Esophagus mucosa (tissue), 1 donor: ENCODE results near the gene NRL. TPM values are rescaled to one million over a fixed set of nuclear protein-coding genes. Genes with fewer than 3 reads are reported as not detected.

Source experiments
- ATAC-seq: fragments of 200-7000 bp; cut with Tn5 transposase; one replicate; pipeline ENCODE4 v1.9.1; 2020
- total RNA-seq: library from RNA; stranded (reverse); gene quantifications from one replicate; pipeline ENCODE4 v1.2.4, GENCODE V29; 2023
- donor health status: DM: yes; HTN: yes; CAD: no.

NRL gene
- total RNA-seq, 1 donor from 2014 or later, result 1.1 TPM

DNA sequence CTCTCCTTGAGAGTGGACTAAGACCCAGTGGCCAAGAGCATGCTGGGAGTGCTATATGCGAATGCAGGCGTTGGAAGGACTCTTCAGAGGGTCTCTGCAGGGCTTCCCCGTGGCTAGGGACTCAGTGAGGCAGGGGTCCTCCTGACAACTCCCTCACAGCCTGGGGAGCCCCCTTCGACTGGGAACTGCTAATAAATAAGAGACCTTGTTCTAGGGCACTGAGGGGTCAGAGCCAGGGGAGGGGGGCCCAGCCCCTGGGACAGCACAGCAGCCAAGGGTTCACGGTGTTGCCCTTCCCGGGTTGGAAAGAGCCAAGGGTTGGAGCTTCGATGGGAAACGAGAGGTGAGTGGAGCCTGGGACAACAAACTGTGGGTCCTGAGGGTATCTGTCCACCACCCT is 49.3 kb downstream of the NRL start:
- no peak for ATAC-seq

DNA sequence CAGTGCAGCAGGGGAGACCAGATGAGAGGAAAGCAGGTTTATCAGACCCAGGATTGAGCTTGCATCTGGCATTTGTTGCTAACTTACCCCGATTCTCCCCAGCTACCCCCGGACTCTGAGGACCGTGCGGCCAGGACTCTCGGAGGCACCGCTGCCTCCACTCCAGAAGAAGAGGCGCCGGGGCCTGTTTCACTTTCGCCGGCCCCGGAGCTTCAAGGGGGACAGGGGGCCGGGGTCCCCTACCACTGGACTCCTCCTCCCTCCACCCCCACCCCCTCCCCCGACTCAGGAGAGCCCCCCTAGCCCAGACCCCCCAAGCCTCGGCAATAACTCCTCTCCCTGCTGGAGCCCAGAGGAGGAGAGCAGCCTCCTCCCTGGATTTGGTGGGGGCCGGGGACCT is 49.9 kb downstream of the NRL start:
- ATAC-seq, result no peak

DNA sequence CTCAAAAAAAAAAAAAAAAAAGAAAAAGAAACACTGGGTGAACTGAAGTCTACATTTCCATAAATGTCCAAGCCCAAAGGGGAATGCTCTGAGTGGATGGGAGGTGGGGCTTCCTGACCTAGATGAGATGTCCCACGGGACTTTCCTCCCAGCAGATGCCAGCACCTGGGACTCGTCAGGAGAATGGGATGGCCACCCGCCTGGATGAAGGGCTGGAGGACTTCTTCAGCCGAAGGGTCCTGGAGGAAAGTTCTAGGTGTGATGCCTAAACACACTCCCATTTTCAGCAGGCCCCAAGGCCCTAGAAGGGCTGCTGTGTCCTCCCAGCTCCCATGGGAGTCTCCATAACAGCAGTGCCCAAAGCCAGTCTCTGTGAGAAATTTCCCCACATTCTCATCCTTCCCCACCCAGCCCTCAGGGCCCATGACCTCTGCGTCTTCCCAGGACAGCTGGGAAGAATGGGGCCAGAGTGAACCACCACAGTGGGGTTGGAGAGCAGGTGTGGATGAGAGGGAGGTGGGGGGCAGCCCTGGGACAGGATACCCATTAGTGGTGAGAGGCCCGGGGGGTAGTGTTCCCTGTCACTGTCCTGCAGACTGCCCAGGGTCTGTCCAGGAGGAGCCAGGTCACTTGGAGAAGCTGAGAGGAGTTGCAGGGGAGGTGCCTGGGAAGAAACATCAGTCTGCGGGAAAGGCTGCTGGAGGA is 50.5 kb downstream of the NRL start:
- ATAC-seq, result no peak

DNA sequence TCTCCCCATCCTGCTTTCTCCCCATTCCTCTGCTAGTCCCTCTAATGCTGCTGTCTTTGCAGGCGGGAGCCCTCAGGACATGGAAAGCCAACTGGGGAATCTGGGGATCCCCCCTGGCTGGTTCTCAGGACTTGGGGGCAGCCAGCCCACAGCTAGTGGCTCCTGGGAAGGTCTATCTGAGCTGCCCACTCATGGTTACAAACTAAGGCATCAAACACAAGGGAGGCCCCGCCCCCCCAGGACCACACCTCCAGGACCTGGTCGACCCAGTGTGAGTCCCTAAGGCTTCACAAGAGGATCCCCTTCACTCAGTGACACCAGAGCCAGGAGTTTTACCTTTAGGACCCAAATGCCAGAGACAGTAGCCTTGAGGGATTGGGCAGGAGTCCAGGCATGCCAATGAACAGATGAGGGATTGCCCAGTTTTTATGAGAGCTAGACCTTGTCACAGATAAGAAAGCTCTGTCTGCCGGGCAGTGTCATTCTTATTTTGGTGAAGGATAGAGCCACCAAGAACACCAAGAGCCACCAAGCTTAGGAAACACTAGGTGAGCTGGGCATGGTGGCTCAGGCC is 51.4 kb downstream of the NRL start:
- ATAC-seq, result no peak

DNA sequence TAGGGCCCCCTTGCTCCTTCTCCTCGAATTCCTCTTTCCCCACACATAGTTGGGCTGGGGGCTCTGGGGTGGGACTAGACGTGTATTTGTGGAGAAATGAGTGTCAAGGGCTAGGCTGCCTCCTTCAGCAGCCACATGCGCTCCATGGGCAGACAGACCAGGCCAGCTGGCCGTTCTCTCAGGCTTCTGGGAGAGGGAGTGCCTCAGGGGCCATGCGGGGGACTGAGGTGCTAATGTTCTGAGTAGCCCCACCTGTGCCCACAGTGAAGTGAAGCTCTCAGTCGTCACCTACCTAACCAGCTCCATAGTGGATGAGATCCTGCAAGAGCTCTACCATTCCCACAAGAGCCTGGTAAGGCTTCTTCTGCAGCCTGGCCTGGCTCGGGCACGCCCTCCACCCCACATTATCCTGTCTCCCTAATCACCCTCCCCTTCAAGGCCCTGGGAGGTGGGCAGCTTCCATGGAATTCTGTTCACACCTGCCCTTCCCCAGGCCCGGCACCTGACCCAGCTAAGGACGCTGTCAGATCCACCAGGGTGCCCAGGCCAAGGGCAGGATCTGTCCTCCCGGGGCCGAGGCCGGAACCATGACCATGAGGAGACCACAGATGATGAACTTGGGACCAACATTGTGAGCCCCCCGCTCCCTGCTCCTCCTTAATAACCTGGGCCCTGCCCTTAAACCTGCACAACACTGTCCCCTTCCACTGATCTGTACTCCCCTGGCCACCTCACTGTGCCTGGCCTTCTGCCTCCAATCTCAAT is 52.4 kb downstream of the NRL start:
- no peak for ATAC-seq

- no peak for ATAC-seq
These were observed 53.5 kb downstream of the NRL start for GRCh38 chr14:24060984-24061913.

- no peak for ATAC-seq
These were observed 54.3 kb downstream of the NRL start for GRCh38 chr14:24060443-24060842.

GRCh38 chr14:24059841-24060388 is 54.8 kb downstream of the NRL start:
- ATAC-seq, result no peak

GRCh38 chr14:24058951-24059475 is 55.7 kb downstream of the NRL start:
- ATAC-seq, result no peak

- peak; percentile 66 for ATAC-seq
These were observed 56.3 kb downstream of the NRL start for GRCh38 chr14:24058260-24058950.

DNA sequence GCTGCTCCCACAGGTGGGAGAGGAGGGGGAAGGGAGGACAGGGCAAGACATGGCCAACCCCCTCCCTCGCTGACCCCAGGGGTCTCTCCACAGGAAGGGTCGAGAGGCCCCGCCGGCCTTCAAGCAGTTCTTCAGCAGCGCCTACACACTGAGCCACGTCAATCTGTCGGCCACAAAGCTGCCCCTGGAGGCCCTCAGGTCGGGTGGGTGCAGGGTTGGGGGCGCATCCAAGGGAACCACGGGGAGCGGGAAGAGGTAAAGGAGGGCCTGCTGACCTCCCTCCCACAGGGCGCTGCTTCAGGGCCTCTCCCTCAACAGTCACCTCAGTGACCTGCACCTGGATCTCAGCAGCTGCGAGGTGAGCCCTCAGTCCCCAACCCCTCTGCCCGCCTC is 56.9 kb downstream of the NRL start:
- no peak for ATAC-seq

DNA sequence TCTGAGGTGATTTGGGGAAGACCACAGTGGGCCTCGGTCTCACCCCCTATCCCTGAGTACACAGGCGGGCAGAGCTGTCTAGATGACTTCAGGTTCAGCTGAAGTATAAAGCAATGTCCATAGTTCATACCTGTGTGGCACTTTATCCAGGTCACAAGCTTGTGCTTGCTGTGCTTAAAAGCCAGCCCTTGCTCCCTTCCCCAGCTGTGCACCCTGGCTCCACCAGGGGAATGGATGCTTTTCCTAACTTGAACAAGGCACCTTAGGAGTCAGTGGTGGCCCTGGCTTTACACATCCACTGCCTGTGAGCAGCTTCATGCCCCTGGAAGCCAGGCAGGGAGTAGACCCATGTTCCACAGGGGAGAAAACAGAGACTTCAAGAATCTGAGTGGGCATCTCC is 57.5 kb downstream of the NRL start:
- no peak for ATAC-seq

DNA sequence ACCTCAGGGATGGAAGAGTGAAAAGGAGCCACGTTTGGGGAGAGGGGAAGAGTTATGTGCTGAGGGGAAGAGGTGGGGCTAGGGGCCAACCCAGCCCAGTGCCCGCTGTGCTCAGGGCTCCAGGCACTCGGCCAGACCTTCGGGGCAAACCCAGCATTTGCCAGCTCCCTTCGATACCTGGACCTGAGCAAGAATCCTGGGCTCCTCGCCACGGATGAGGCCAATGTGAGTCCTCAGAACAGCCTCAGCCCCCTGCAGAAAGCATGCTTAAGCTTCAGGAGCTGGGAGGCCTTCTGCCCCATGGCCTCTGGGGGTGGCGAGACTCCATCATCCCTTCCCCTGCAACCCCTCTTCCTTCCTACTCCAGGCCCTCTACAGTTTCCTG is 58.0 kb downstream of the NRL start:
- ATAC-seq, result no peak

GRCh38 chr14:24055971-24056799 is 58.6 kb downstream of the NRL start:
- ATAC-seq, result no peak

- ATAC-seq, result no peak
These were observed 60.1 kb downstream of the NRL start for GRCh38 chr14:24054646-24055045.

- no peak for ATAC-seq
These were observed 60.5 kb downstream of the NRL start for GRCh38 chr14:24054324-24054641.

DNA sequence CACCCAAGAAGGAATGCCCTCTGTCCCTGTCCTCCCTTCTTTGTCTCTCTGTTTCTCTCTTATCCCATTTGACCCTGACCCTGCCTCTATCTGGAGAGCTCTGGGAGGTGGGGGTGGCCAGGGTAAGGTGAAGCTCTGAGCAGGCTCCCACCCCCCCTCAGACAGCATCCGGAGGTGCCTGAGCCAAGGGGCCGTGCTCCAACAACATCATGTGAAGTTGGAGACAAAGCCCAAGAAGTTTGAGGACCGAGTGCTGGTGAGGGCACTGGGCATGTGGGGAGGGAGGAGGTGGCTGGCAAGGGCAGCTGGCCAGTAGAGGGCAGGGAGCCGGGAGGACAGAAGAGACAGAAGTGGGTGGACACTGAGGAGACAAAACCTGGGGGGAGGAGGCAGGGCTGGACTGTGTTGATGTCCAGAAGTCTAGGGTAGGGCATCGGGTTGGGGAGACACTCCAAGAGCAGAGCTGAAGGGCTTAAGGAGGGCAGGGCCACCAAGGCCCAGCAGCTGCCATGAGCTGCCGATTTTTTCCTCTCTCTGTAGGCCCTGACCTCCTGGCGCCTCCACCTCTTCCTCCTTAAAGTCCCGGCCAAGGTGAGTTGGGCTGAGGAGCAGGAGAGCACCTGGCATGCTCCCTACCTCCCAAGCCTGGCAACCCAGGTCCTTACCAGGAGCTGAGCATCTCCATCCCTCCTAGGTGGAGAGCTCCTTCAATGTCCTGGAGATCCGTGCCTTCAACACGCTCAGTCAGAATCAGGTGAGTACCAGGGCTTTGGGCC is 61.0 kb downstream of the NRL start:
- no peak for ATAC-seq

DNA sequence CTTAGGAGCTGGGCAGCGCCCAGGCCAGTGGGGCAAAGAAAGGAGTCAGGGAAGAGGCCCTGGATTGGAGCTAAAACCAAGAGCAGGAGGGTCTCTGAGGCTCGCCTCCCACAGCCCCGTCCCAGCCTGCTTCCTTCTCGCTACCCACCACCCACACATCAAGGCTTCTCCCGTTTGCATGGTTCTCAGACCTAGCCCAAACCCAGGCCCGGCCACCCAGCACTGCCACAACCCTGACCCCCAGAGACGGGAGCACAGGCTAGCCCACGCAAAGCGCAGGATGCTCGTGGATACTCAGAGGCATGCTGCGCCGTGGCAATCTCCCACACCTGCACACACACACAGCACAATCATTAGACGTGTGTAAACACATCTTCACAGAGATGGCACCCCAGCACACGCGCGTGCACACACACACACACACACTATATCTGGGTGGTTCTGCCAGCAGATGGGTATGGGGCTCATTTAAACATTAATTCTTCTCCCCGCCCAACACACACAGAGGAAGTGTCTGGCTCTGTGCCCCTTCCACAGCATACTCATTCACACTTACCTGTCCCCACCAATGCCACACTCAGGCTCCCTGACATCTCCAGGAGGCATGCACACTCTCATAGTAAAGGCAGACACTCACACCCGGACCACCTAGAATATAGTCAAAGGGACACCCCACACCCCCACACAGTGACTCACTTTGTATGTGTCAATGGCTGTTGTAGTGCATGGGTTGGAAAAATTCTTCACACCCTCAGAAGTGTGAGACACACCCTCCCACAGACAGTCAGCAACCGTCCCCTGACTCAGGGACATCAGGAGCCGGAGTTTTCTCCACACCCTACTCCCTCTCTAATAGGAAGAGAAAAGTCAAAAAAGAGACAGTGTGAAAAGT is 61.8 kb downstream of the NRL start:
- ATAC-seq, result peak; percentile 62
